Measurements from ENCODE around the gene MRPS23.

DNA sequence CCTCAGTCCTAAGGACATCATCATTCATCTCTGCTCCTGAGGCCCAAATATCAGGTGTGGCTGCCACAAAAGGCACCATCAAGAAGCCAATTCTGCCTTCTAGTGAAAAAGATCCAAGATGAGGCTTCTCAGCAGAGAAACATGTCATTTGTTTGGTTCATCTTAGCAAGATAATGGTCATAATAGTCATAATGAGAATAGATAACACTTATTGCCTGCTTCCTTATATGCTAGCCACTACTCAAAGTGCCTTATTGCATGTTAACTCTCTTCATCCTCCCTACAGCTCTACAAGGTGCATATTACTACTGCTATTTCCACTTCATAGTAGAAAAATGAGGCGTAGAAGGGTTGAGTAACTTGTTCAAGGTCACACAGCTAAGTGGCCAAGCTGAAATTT is 45.0 kb upstream of the MRPS23 start:
- TF ChIP-seq, protein P1, sequence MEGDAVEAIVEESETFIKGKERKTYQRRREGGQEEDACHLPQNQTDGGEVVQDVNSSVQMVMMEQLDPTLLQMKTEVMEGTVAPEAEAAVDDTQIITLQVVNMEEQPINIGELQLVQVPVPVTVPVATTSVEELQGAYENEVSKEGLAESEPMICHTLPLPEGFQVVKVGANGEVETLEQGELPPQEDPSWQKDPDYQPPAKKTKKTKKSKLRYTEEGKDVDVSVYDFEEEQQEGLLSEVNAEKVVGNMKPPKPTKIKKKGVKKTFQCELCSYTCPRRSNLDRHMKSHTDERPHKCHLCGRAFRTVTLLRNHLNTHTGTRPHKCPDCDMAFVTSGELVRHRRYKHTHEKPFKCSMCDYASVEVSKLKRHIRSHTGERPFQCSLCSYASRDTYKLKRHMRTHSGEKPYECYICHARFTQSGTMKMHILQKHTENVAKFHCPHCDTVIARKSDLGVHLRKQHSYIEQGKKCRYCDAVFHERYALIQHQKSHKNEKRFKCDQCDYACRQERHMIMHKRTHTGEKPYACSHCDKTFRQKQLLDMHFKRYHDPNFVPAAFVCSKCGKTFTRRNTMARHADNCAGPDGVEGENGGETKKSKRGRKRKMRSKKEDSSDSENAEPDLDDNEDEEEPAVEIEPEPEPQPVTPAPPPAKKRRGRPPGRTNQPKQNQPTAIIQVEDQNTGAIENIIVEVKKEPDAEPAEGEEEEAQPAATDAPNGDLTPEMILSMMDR (IDR thresholded peaks at IDR 0.05 in 8 of 11, conservative IDR thresholded peaks at IDR 0.05 in 3 of 11), result no peak
- TF ChIP-seq POLR2AphosphoS5 (IDR thresholded peaks at IDR 0.05) (no peak), POLR2A (IDR thresholded peaks at IDR 0.05) (no peak)
